ENCODE measurements around the gene PACSIN3. TPM values are rescaled to one million over a fixed set of nuclear protein-coding genes. Genes with fewer than 3 reads are reported as not detected.

The PACSIN3 gene
- polyA plus RNA-seq, 1 donor (not counting 4 experiments of a cell fraction or from before 2014, with no cell fraction given) = 28.1 TPM

- TF ChIP-seq, protein P1, sequence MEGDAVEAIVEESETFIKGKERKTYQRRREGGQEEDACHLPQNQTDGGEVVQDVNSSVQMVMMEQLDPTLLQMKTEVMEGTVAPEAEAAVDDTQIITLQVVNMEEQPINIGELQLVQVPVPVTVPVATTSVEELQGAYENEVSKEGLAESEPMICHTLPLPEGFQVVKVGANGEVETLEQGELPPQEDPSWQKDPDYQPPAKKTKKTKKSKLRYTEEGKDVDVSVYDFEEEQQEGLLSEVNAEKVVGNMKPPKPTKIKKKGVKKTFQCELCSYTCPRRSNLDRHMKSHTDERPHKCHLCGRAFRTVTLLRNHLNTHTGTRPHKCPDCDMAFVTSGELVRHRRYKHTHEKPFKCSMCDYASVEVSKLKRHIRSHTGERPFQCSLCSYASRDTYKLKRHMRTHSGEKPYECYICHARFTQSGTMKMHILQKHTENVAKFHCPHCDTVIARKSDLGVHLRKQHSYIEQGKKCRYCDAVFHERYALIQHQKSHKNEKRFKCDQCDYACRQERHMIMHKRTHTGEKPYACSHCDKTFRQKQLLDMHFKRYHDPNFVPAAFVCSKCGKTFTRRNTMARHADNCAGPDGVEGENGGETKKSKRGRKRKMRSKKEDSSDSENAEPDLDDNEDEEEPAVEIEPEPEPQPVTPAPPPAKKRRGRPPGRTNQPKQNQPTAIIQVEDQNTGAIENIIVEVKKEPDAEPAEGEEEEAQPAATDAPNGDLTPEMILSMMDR (optimal IDR thresholded peaks at IDR 0.05 in 1 of 3, IDR thresholded peaks at IDR 0.05 in 1 of 3, conservative IDR thresholded peaks at IDR 0.05 in 1 of 3; ENCODE audit: extremely low read depth in 1 of 3, insufficient read depth in 2 of 3, low read length in 3 of 3) = no peak
- no peak for TF ChIP-seq EZH2 (IDR thresholded peaks at IDR 0.05; ENCODE audit: low read length)
- H3K9ac ChIP-seq (ENCODE audit: control insufficient read depth, extremely low read depth, insufficient read depth, low read length) = no peak overlapping the region
- no peak overlapping the region for H3K27ac ChIP-seq (ENCODE audit: control insufficient read depth, insufficient read depth, low read length)
- H3K9me3 ChIP-seq (ENCODE audit: control insufficient read depth, low read depth, low read length) = no peaks in the 10 kb centered on the region
- H3K27me3 ChIP-seq (ENCODE audit: control insufficient read depth, extremely low read depth, insufficient read depth, low read length) = no peaks in the 10 kb centered on the region
- no peak overlapping the region for H2AFZ ChIP-seq (ENCODE audit: control insufficient read depth, low read length)
- dilution Hi-C loops (cut with MboI; ENCODE audit: extremely low pct_ligation_motif_present, low sequenced_read_pairs) = no loop called here
- no peaks in the 10 kb centered on the region for H4K20me1 ChIP-seq (ENCODE audit: control insufficient read depth, extremely low read depth, insufficient read depth, low read length)
- no peak overlapping the region for H3K4me3 ChIP-seq (ENCODE audit: control insufficient read depth in 2 of 3, extremely low read depth in 1 of 3, insufficient read depth in 2 of 3, low read depth in 1 of 3, low read length in 3 of 3)
- no peaks in the 10 kb centered on the region for H3K9me1 ChIP-seq (ENCODE audit: control insufficient read depth, extremely low read depth, insufficient read depth, low read length)
- FAIRE-seq (no peak), DNase-seq (ENCODE audit: low read depth, low spot score) (no peak)
- H3K36me3 ChIP-seq (ENCODE audit: control insufficient read depth in 2 of 2, extremely low read depth in 1 of 2, insufficient read depth in 2 of 2, low read length in 2 of 2) = peaks cover 0 to 7% of the 10 kb centered on the region in 2 experiments
- H3K79me2 ChIP-seq (ENCODE audit: control insufficient read depth, insufficient read depth, low read length) = no peaks in the 10 kb centered on the region
- H3K4me1 ChIP-seq (ENCODE audit: control insufficient read depth, extremely low read depth, insufficient read depth, low read length) = no peaks in the 10 kb centered on the region
- H3K4me2 ChIP-seq (ENCODE audit: control insufficient read depth, extremely low read depth, insufficient read depth, low read depth, low read length) = no peak overlapping the region
Observed at GRCh38 chr11:47137476-47137875, 48.8 kb downstream of the PACSIN3 start.

DNA sequence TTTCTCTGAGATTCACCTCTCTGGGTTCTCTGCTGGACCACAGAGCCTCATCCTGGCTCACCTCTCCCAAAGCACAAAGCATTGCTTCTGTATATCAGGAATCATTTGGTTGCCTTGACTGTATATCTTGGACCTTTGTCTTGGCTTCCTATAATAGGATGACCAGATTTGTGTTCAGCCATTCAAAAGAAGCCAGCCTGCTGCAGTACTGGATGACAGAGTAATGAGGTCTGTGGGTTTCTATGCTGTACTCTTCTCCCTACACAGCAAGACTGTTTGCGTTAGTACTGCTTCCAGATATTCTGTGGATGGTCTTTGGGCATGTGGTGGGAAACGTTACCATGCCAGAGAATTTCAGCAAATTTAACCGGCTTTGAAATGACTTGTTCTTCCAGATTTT lies 49.3 kb downstream of the PACSIN3 start:
- Histone ChIP-seq H2AFZ (ENCODE audit: control insufficient read depth, low read length) (no peak overlapping the region), H3K4me1 (ENCODE audit: control insufficient read depth, extremely low read depth, insufficient read depth, low read length) (no peaks in the 10 kb centered on the region), H3K79me2 (ENCODE audit: control insufficient read depth, insufficient read depth, low read length) (no peaks in the 10 kb centered on the region), H4K20me1 (ENCODE audit: control insufficient read depth, extremely low read depth, insufficient read depth, low read length) (no peaks in the 10 kb centered on the region), H3K27ac (ENCODE audit: control insufficient read depth, insufficient read depth, low read length) (no peak overlapping the region), H3K4me3 (ENCODE audit: control insufficient read depth in 2 of 3, extremely low read depth in 1 of 3, insufficient read depth in 2 of 3, low read depth in 1 of 3, low read length in 3 of 3) (no peak overlapping the region), H3K36me3 (ENCODE audit: control insufficient read depth in 2 of 2, extremely low read depth in 1 of 2, insufficient read depth in 2 of 2, low read length in 2 of 2) (peaks cover 0 to 7% of the 10 kb centered on the region in 2 experiments), H3K4me2 (ENCODE audit: control insufficient read depth, extremely low read depth, insufficient read depth, low read depth, low read length) (no peak overlapping the region), H3K9ac (ENCODE audit: control insufficient read depth, extremely low read depth, insufficient read depth, low read length) (no peak overlapping the region), H3K9me1 (ENCODE audit: control insufficient read depth, extremely low read depth, insufficient read depth, low read length) (no peaks in the 10 kb centered on the region), H3K9me3 (ENCODE audit: control insufficient read depth, low read depth, low read length) (no peaks in the 10 kb centered on the region), H3K27me3 (ENCODE audit: control insufficient read depth, extremely low read depth, insufficient read depth, low read length) (no peaks in the 10 kb centered on the region)
- no peak for DNase-seq (ENCODE audit: low read depth, low spot score)
- no peak for TF ChIP-seq EZH2 (IDR thresholded peaks at IDR 0.05; ENCODE audit: low read length)
- TF ChIP-seq, protein P1 (optimal IDR thresholded peaks at IDR 0.05 in 1 of 3, IDR thresholded peaks at IDR 0.05 in 1 of 3, conservative IDR thresholded peaks at IDR 0.05 in 1 of 3; ENCODE audit: extremely low read depth in 1 of 3, insufficient read depth in 2 of 3, low read length in 3 of 3) = no peak
- FAIRE-seq = no peak
- dilution Hi-C loops (cut with MboI; ENCODE audit: extremely low pct_ligation_motif_present, low sequenced_read_pairs) = no loop called here
